ENCODE data around the gene COMMD2.

Gene COMMD2

GRCh38 chr3:149767720-149768119 is 15.4 kb upstream of the COMMD2 start:
- intact Hi-C loops (cut with DNase I) = loop anchor here (10.0 kb wide), 2 partner anchors 197 to 417 kb away; no protein-coding TSS in a partner anchor
- DNase-seq = peak; percentile 50 to 94 (median 84)

GRCh38 chr3:149765762-149766334 is 13.6 kb upstream of the COMMD2 start:
- DNase-seq = peak in 12 of 42 donors; percentile 17 to 78 (median 46)
- intact Hi-C loops (cut with DNase I) = loop anchor here (10.0 kb wide), 2 partner anchors 199 to 419 kb away; no protein-coding TSS in a partner anchor

GRCh38 chr3:149764302-149764701 is 12.0 kb upstream of the COMMD2 start:
- intact Hi-C loops (cut with DNase I) = loop anchor here (10.0 kb wide), 2 partner anchors 200 to 420 kb away; no protein-coding TSS in a partner anchor
- DNase-seq = no peak

GRCh38 chr3:149763565-149764195 is 11.4 kb upstream of the COMMD2 start:
- DNase-seq = no peak
- intact Hi-C loops (cut with DNase I) = loop anchor here (10.0 kb wide), 2 partner anchors 201 to 421 kb away; no protein-coding TSS in a partner anchor

- no peak for DNase-seq
- intact Hi-C loops (cut with DNase I) = no loop called here
Observed at GRCh38 chr3:149753717-149754116, 1.4 kb upstream of the COMMD2 start.

GRCh38 chr3:149752788-149753136 is 473 bp upstream of the COMMD2 start:
- intact Hi-C loops (cut with DNase I) = no loop called here
- DNase-seq = no peak

- intact Hi-C loops (cut with DNase I) = no loop called here
- DNase-seq = no peak
Observed at GRCh38 chr3:149751551-149751950, 738 bp downstream of the COMMD2 start.

- intact Hi-C loops (cut with DNase I) = no loop called here
- no peak for DNase-seq
Observed at GRCh38 chr3:149744606-149745005, 7.7 kb downstream of the COMMD2 start.

- intact Hi-C loops (cut with DNase I) = no loop called here
- DNase-seq = no peak
Observed at GRCh38 chr3:149744151-149744550, 8.1 kb downstream of the COMMD2 start.

- no peak for DNase-seq
Observed at GRCh38 chr3:149739396-149739795, 12.9 kb downstream of the COMMD2 start.

GRCh38 chr3:149738876-149739275 is 13.4 kb downstream of the COMMD2 start:
- intact Hi-C loops (cut with DNase I) = no loop called here
- no peak for DNase-seq

More at GRCh38 chr3:149739396-149739795, 12.9 kb downstream of the COMMD2 start:
- intact Hi-C loops (cut with DNase I) = no loop called here

- no peak for DNase-seq
- intact Hi-C loops (cut with DNase I) = no loop called here
Observed at GRCh38 chr3:149736953-149737205, 15.4 kb downstream of the COMMD2 start.

- intact Hi-C loops (cut with DNase I) = no loop called here
- DNase-seq = no peak
Observed at GRCh38 chr3:149736175-149736952, 15.9 kb downstream of the COMMD2 start.

GRCh38 chr3:149732234-149732633 is 20.1 kb downstream of the COMMD2 start:
- DNase-seq = no peak
- intact Hi-C loops (cut with DNase I) = no loop called here

GRCh38 chr3:149727656-149728055 is 24.6 kb downstream of the COMMD2 start:
- intact Hi-C loops (cut with DNase I) = no loop called here
- no peak for DNase-seq

GRCh38 chr3:149726716-149727407 is 25.4 kb downstream of the COMMD2 start:
- DNase-seq = no peak
- intact Hi-C loops (cut with DNase I) = no loop called here

GRCh38 chr3:149723781-149724180 is 28.5 kb downstream of the COMMD2 start:
- DNase-seq = no peak
- intact Hi-C loops (cut with DNase I) = no loop called here

GRCh38 chr3:149720918-149721317 is 31.4 kb downstream of the COMMD2 start:
- DNase-seq = no peak
- intact Hi-C loops (cut with DNase I) = no loop called here

- peak in 31 of 42 donors; percentile 15 to 84 (median 61) for DNase-seq
- intact Hi-C loops (cut with DNase I) = loop anchor here (5.0 kb wide), 2 partner anchors 190 to 205 kb away; no protein-coding TSS in a partner anchor
Observed at GRCh38 chr3:149717391-149718056, 34.8 kb downstream of the COMMD2 start.

All from head of caudate nucleus (tissue), 42 donors.